ENCODE measurements around the gene CARMIL1. TPM values are rescaled to one million over a fixed set of nuclear protein-coding genes. Genes with fewer than 3 reads are reported as not detected.
"Not testable (repeated sequence)": the region's sequence is repeated elsewhere in the genome, so short reads cannot be mapped to it uniquely, and the experiment has no call there.

Gene CARMIL1
- total and polyA plus RNA-seq, 7 experiments from 2014 or later: 2.2 to 12.8 (median 9.3) TPM

GRCh38 chr6:25370178-25371036, 91.2 kb downstream of the CARMIL1 start:
- DNase-seq: no peak
- Histone ChIP-seq H3K27ac (ENCODE audit: low read depth, low read length) (peak overlapping the region; percentile 80), H3K36me3 (ENCODE audit: control insufficient read depth in 2 of 3, insufficient read depth in 3 of 3, low read length in 3 of 3) (no peaks in the 10 kb centered on the region), H3K4me3 (ENCODE audit: low read length) (peak overlapping the region; percentile 14), H3K4me1 (ENCODE audit: control insufficient read depth in 2 of 2, insufficient read depth in 2 of 2, low read length in 2 of 2) (peaks cover 18 to 46% of the 10 kb centered on the region in 2 donors), H3K27me3 (ENCODE audit: control insufficient read depth in 2 of 2, insufficient read depth in 2 of 2, low read length in 2 of 2) (no peaks in the 10 kb centered on the region), H3K9me3 (ENCODE audit: control insufficient read depth in 2 of 3, low read length in 3 of 3) (no peaks in the 10 kb centered on the region)
- intact Hi-C loops (cut with micrococcal nuclease): loop anchor here in 1 of 2 donors (1.0 kb wide), 1 partner anchor 71 kb away; no protein-coding TSS in a partner anchor
- peaks cover 38 to 99% (median 93%) of the 10 kb centered on the region in 7 donors for H3K4me1 Mint-ChIP-seq
- H3K27ac Mint-ChIP-seq: peak overlapping the region; percentile 82 to 100 (median 99)
- H3K9me3 Mint-ChIP-seq: peaks cover 0 to 24% (median 13%) of the 10 kb centered on the region in 11 donors
- ATAC-seq: no peak
- POLR2A ChIA-PET: interaction anchor here (1.0 to 6.2 kb wide), 5 partner anchors 8 to 70 kb away, joined by 3 to 88 read pairs (median 5); no protein-coding TSS in a partner anchor
- CTCF ChIA-PET: interaction anchor here (0.6 to 3.2 kb wide), 10 partner anchors 18 to 120 kb away, joined by 3 to 17 read pairs (median 5); partner anchors contain the start of gene CARMIL1
- H3K4me3 Mint-ChIP-seq: peak overlapping the region; percentile 79 to 97 (median 91)
- H3K27me3 Mint-ChIP-seq: no peaks in the 10 kb centered on the region
- peaks cover 4 to 19% (median 12%) of the 10 kb centered on the region in 5 donors for H3K36me3 Mint-ChIP-seq

DNA sequence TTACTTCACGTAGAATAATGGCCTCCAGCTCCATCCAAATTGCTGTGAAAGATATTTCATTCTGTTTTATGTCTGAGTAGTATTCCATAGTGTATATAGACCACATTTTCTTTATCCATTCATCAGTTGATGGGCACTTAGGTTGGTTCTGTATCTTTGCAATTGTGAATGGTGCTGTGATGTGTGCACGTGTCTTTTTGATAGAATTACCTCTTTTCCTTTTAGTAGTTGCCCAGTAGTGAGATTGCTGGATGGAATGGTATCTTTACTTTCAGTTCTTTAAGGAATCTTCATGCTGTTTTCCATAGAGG, 91.8 kb downstream of the CARMIL1 start:
- Mint-ChIP-seq H3K27ac (peak overlapping the region; percentile 43 to 100 (median 83)), H3K9me3 (peaks cover 0 to 26% (median 17%) of the 10 kb centered on the region in 11 donors)
- no peak overlapping the region for H3K4me3 ChIP-seq (ENCODE audit: low read length)

GRCh38 chr6:25375125-25375524, 96.0 kb downstream of the CARMIL1 start:
- intact Hi-C loops (cut with micrococcal nuclease): no loop called here
- no peak for DNase-seq
- Mint-ChIP-seq H3K4me1 (peaks cover 11 to 87% (median 66%) of the 10 kb centered on the region in 7 donors), H3K36me3 (peaks cover 8 to 23% (median 17%) of the 10 kb centered on the region in 5 donors), H3K4me3 (peak overlapping the region in 2 of 10 donors; percentile 12 to 13), H3K27ac (no peak overlapping the region), H3K9me3 (peaks cover 0 to 26% (median 17%) of the 10 kb centered on the region in 11 donors), H3K27me3 (peaks cover 0 to 2% (median 0%) of the 10 kb centered on the region in 5 donors)
- no peaks in the 10 kb centered on the region for H3K36me3 ChIP-seq (ENCODE audit: control insufficient read depth in 2 of 3, insufficient read depth in 3 of 3, low read length in 3 of 3)
- no peak for ATAC-seq
- no peaks in the 10 kb centered on the region for H3K9me3 ChIP-seq (ENCODE audit: control insufficient read depth in 2 of 3, low read length in 3 of 3)
- peaks cover 0 to 3% of the 10 kb centered on the region in 2 donors for H3K4me1 ChIP-seq (ENCODE audit: control insufficient read depth in 2 of 2, insufficient read depth in 2 of 2, low read length in 2 of 2)
- no peaks in the 10 kb centered on the region for H3K27me3 ChIP-seq (ENCODE audit: control insufficient read depth in 2 of 2, insufficient read depth in 2 of 2, low read length in 2 of 2)
- no peak overlapping the region for H3K27ac ChIP-seq (ENCODE audit: low read depth, low read length)
- H3K4me3 ChIP-seq (ENCODE audit: low read length): no peak overlapping the region
- ChIA-PET CTCF (no interaction called here), POLR2A (interaction anchor here (2.3 kb wide), 1 partner anchor 9 kb away, joined by 8 read pairs; no protein-coding TSS in a partner anchor)

More for the DNA sequence above, 91.8 kb downstream of the CARMIL1 start:
- Histone ChIP-seq H3K36me3 (ENCODE audit: control insufficient read depth in 2 of 3, insufficient read depth in 3 of 3, low read length in 3 of 3) (no peaks in the 10 kb centered on the region), H3K4me1 (ENCODE audit: control insufficient read depth in 2 of 2, insufficient read depth in 2 of 2, low read length in 2 of 2) (peaks cover 15 to 42% of the 10 kb centered on the region in 2 donors), H3K27me3 (ENCODE audit: control insufficient read depth in 2 of 2, insufficient read depth in 2 of 2, low read length in 2 of 2) (no peaks in the 10 kb centered on the region), H3K27ac (ENCODE audit: low read depth, low read length) (no peak overlapping the region), H3K9me3 (ENCODE audit: control insufficient read depth in 2 of 3, low read length in 3 of 3) (no peaks in the 10 kb centered on the region)
- Mint-ChIP-seq H3K4me1 (peaks cover 34 to 97% (median 87%) of the 10 kb centered on the region in 7 donors), H3K36me3 (peaks cover 8 to 19% (median 17%) of the 10 kb centered on the region in 5 donors), H3K4me3 (peak overlapping the region; percentile 26 to 94 (median 80)), H3K27me3 (no peaks in the 10 kb centered on the region)
- no peak for DNase-seq
- no peak for ATAC-seq
- ChIA-PET POLR2A (interaction anchor here (0.6 to 6.2 kb wide), 5 partner anchors 9 to 69 kb away, joined by 3 to 88 read pairs (median 5); no protein-coding TSS in a partner anchor), CTCF (interaction anchor here (0.6 to 3.2 kb wide), 7 partner anchors 18 to 120 kb away, joined by 3 to 17 read pairs (median 8); partner anchors contain the start of gene CARMIL1)
- intact Hi-C loops (cut with micrococcal nuclease): no loop called here

GRCh38 chr6:25377664-25378063, 98.5 kb downstream of the CARMIL1 start:
- Histone ChIP-seq H3K36me3 (ENCODE audit: control insufficient read depth in 2 of 3, insufficient read depth in 3 of 3, low read length in 3 of 3) (no peaks in the 10 kb centered on the region), H3K27me3 (ENCODE audit: control insufficient read depth in 2 of 2, insufficient read depth in 2 of 2, low read length in 2 of 2) (no peaks in the 10 kb centered on the region), H3K27ac (ENCODE audit: low read depth, low read length) (no peak overlapping the region), H3K9me3 (ENCODE audit: control insufficient read depth in 2 of 3, low read length in 3 of 3) (no peaks in the 10 kb centered on the region), H3K4me1 (ENCODE audit: control insufficient read depth in 2 of 2, insufficient read depth in 2 of 2, low read length in 2 of 2) (no peaks in the 10 kb centered on the region), H3K4me3 (ENCODE audit: low read length) (no peak overlapping the region)
- intact Hi-C loops (cut with micrococcal nuclease): no loop called here
- Mint-ChIP-seq H3K27ac (peak overlapping the region in 1 of 9 donors; percentile 53), H3K9me3 (peaks cover 0 to 21% (median 14%) of the 10 kb centered on the region in 11 donors), H3K36me3 (peaks cover 11 to 23% (median 12%) of the 10 kb centered on the region in 5 donors), H3K4me3 (peak overlapping the region in 1 of 10 donors; percentile 51), H3K4me1 (peaks cover 7 to 67% (median 44%) of the 10 kb centered on the region in 7 donors), H3K27me3 (peaks cover 0 to 2% (median 0%) of the 10 kb centered on the region in 5 donors)
- ChIA-PET POLR2A (no interaction called here), CTCF (interaction anchor here (0.7 kb wide), 1 partner anchor 350 kb away, joined by 4 read pairs; no protein-coding TSS in a partner anchor)
- ATAC-seq: no peak
- DNase-seq: no peak

DNA sequence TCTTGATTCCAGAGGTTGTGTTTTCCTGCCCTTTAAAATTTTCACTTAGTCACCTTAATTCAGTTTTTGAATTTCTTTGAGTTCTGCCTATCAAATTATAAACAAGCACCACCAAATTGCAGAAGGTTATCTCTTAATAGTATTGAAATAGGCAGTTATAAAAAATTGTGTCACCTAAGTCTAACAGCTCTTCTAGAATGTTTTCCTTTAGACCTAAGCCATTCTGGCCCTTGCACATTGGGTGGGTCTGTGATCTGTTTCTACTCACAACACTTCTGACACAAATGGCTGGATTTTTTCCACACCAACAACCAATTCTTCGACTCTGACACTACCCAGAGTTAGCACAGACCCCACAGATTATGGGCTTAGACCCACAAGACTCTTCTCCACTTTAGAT, 101.9 kb downstream of the CARMIL1 start:
- peaks cover 0 to 4% (median 0%) of the 10 kb centered on the region in 11 donors for H3K9me3 Mint-ChIP-seq
- CTCF ChIA-PET: interaction anchor here (0.5 kb wide), 1 partner anchor 288 kb away, joined by 3 read pairs; no protein-coding TSS in a partner anchor

DNA sequence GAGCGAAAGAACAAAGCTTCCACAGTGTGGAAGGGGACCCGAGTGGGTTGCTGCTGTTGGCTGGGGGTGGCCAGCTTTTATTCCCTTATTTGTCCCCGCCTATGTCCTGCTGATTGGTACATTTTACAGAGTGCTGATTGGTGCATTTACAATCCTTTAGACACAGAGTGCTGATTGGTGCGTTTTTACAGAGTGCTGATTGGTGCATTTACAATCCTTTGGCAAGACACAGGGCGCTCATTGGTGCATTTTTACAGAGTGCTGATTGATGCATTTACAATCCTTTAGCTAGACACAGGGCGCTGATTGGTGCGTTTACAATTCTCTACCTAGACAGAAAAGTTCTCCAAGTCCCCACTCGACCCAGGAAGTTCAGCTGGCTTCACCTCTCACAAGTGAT, 103.3 kb downstream of the CARMIL1 start:
- H3K4me3 ChIP-seq (ENCODE audit: low read length); H3K27me3 Mint-ChIP-seq; H3K36me3 ChIP-seq (ENCODE audit: control insufficient read depth in 2 of 3, insufficient read depth in 3 of 3, low read length in 3 of 3); intact Hi-C loops (cut with micrococcal nuclease); H3K4me3 Mint-ChIP-seq; ATAC-seq; H3K36me3 Mint-ChIP-seq; H3K9me3 Mint-ChIP-seq; H3K27ac Mint-ChIP-seq; POLR2A ChIA-PET; H3K4me1 ChIP-seq (ENCODE audit: control insufficient read depth in 2 of 2, insufficient read depth in 2 of 2, low read length in 2 of 2); H3K27ac ChIP-seq (ENCODE audit: low read depth, low read length); H3K27me3 ChIP-seq (ENCODE audit: control insufficient read depth in 2 of 2, insufficient read depth in 2 of 2, low read length in 2 of 2); H3K9me3 ChIP-seq (ENCODE audit: control insufficient read depth in 2 of 3, low read length in 3 of 3); DNase-seq: not testable (repeated sequence)
- CTCF ChIA-PET: interaction anchor here (0.6 kb wide), 1 partner anchor 18 kb away, joined by 3 read pairs; no protein-coding TSS in a partner anchor
- H3K4me1 Mint-ChIP-seq: peaks cover 0 to 55% (median 38%) of the 10 kb centered on the region in 7 donors

More for the DNA sequence above, 101.9 kb downstream of the CARMIL1 start:
- H3K4me1 Mint-ChIP-seq: peaks cover 0 to 52% (median 32%) of the 10 kb centered on the region in 7 donors
- intact Hi-C loops (cut with micrococcal nuclease): no loop called here
- peaks cover 0 to 2% (median 0%) of the 10 kb centered on the region in 5 donors for H3K27me3 Mint-ChIP-seq
- Histone ChIP-seq H3K27ac (ENCODE audit: low read depth, low read length) (no peak overlapping the region), H3K4me3 (ENCODE audit: low read length) (no peak overlapping the region), H3K36me3 (ENCODE audit: control insufficient read depth in 2 of 3, insufficient read depth in 3 of 3, low read length in 3 of 3) (no peaks in the 10 kb centered on the region), H3K27me3 (ENCODE audit: control insufficient read depth in 2 of 2, insufficient read depth in 2 of 2, low read length in 2 of 2) (no peaks in the 10 kb centered on the region), H3K4me1 (ENCODE audit: control insufficient read depth in 2 of 2, insufficient read depth in 2 of 2, low read length in 2 of 2) (no peaks in the 10 kb centered on the region), H3K9me3 (ENCODE audit: control insufficient read depth in 2 of 3, low read length in 3 of 3) (no peaks in the 10 kb centered on the region)
- H3K27ac Mint-ChIP-seq: no peak overlapping the region
- POLR2A ChIA-PET: interaction anchor here (0.6 kb wide), 1 partner anchor 12 kb away, joined by 3 read pairs; no protein-coding TSS in a partner anchor
- ATAC-seq (no peak), DNase-seq (no peak)
- no peak overlapping the region for H3K4me3 Mint-ChIP-seq
- H3K36me3 Mint-ChIP-seq: peaks cover 0 to 4% (median 3%) of the 10 kb centered on the region in 5 donors

All from naive thymus-derived CD4-positive, alpha-beta T cell (primary cell).